ENCODE data around the gene GHR. TPM values are rescaled to one million over a fixed set of nuclear protein-coding genes. Genes with fewer than 3 reads are reported as not detected.

The GHR gene
- polyA plus RNA-seq, 3 donors = not detected

DNA sequence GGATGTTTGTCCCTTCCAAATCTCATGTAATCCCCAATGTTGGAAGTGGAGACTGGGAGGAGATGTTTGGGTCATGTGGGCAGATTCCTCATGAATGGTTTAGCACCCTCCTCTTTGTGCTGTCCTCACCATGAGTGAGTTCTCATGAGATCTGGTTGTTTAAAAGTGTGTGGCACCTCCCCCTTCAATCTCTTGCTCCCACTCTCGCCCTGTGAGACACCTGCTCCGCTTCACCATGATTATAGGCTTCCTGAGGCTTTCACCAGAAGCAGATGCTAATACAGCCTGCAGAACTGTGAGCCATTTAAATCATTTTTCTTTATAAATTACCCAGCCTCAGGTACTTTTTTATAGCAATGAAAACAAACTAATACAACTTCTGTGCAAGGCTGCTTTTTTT lies 206.0 kb downstream of the GHR start:
- Histone ChIP-seq H3K4me2 (replicated peaks; ENCODE audit: extremely low read depth, low read length, poor library complexity, severe bottlenecking) (no peak overlapping the region), H3K9ac (ENCODE audit: insufficient read depth, low read length, poor library complexity, severe bottlenecking) (no peak overlapping the region), H3K9me3 (replicated peaks in 1 of 2; ENCODE audit: control insufficient read depth in 1 of 2, insufficient read depth in 1 of 2, low read length in 2 of 2) (no peaks in the 10 kb centered on the region), H3K27ac (ENCODE audit: low read depth in 1 of 2, low read length in 2 of 2) (no peak overlapping the region), H3K27me3 (ENCODE audit: control insufficient read depth in 2 of 2, insufficient read depth in 2 of 2, low read length in 2 of 2) (no peaks in the 10 kb centered on the region), H4K20me1 (ENCODE audit: insufficient read depth, low read length) (no peaks in the 10 kb centered on the region), H3K79me2 (ENCODE audit: insufficient read depth, low read length) (no peaks in the 10 kb centered on the region), H3K36me3 (replicated peaks in 1 of 2; ENCODE audit: control insufficient read depth in 1 of 2, insufficient read depth in 2 of 2, low read length in 2 of 2) (no peaks in the 10 kb centered on the region), H3K4me1 (ENCODE audit: control insufficient read depth in 1 of 2, insufficient read depth in 2 of 2, low read length in 2 of 2) (no peaks in the 10 kb centered on the region), H3K4me3 (replicated peaks in 1 of 3; ENCODE audit: low read depth in 2 of 3, low read length in 3 of 3) (no peak overlapping the region), H2AFZ (ENCODE audit: insufficient read depth, low read depth, low read length, poor library complexity, severe bottlenecking) (no peak overlapping the region)
- TF ChIP-seq, protein P1, sequence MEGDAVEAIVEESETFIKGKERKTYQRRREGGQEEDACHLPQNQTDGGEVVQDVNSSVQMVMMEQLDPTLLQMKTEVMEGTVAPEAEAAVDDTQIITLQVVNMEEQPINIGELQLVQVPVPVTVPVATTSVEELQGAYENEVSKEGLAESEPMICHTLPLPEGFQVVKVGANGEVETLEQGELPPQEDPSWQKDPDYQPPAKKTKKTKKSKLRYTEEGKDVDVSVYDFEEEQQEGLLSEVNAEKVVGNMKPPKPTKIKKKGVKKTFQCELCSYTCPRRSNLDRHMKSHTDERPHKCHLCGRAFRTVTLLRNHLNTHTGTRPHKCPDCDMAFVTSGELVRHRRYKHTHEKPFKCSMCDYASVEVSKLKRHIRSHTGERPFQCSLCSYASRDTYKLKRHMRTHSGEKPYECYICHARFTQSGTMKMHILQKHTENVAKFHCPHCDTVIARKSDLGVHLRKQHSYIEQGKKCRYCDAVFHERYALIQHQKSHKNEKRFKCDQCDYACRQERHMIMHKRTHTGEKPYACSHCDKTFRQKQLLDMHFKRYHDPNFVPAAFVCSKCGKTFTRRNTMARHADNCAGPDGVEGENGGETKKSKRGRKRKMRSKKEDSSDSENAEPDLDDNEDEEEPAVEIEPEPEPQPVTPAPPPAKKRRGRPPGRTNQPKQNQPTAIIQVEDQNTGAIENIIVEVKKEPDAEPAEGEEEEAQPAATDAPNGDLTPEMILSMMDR (IDR thresholded peaks at IDR 0.05) = no peak
- intact Hi-C loops (cut with micrococcal nuclease) = no loop called here
- no peaks in the 10 kb centered on the region for H3K9me3 Mint-ChIP-seq
- peaks cover 0 to 4% (median 3%) of the 10 kb centered on the region in 3 donors for H3K27me3 Mint-ChIP-seq (ENCODE audit: low read depth in 3 of 3)
- no peaks in the 10 kb centered on the region for H3K36me3 Mint-ChIP-seq
- WGBS (ENCODE audit: insufficient coverage) = no CpG with 5 or more reads among the region's 2 CpGs
- no peak for DNase-seq
- H3K27ac Mint-ChIP-seq = no peak overlapping the region
- no peak overlapping the region for H3K4me3 Mint-ChIP-seq
- no peaks in the 10 kb centered on the region for H3K4me1 Mint-ChIP-seq

DNA sequence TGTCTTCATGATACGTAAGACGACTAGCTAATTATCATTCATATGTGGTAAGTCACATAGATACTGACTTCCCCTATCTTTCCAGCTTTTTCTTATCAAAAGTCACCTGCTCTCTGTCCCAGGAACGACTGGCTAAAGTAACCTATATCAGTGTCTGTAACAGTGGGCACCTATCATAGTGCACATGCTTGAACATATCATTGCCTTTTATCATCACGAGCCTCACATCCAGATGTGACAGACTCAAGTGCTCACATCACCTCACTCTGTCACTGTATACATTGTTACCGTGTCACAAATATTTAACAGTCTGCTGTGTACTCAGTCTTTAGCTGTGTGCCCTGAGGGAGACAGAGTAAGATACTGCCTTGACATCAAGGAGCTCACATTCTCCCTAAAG lies 208.0 kb downstream of the GHR start:
- no peaks in the 10 kb centered on the region for H3K79me2 ChIP-seq (ENCODE audit: insufficient read depth, low read length)
- intact Hi-C loops (cut with micrococcal nuclease) = no loop called here
- DNase-seq = no peak
- no peaks in the 10 kb centered on the region for H3K4me1 ChIP-seq (ENCODE audit: control insufficient read depth in 1 of 2, insufficient read depth in 2 of 2, low read length in 2 of 2)
- Mint-ChIP-seq H3K27ac (no peak overlapping the region), H3K9me3 (no peaks in the 10 kb centered on the region), H3K36me3 (no peaks in the 10 kb centered on the region), H3K4me3 (no peak overlapping the region), H3K27me3 (ENCODE audit: low read depth in 3 of 3) (peaks cover 0 to 4% (median 2%) of the 10 kb centered on the region in 3 donors), H3K4me1 (no peaks in the 10 kb centered on the region)
- no peaks in the 10 kb centered on the region for H4K20me1 ChIP-seq (ENCODE audit: insufficient read depth, low read length)
- H3K9me3 ChIP-seq (replicated peaks in 1 of 2; ENCODE audit: control insufficient read depth in 1 of 2, insufficient read depth in 1 of 2, low read length in 2 of 2) = no peaks in the 10 kb centered on the region
- TF ChIP-seq, protein P1 (IDR thresholded peaks at IDR 0.05) = no peak
- no peak overlapping the region for H3K9ac ChIP-seq (ENCODE audit: insufficient read depth, low read length, poor library complexity, severe bottlenecking)
- H3K27me3 ChIP-seq (ENCODE audit: control insufficient read depth in 2 of 2, insufficient read depth in 2 of 2, low read length in 2 of 2) = no peaks in the 10 kb centered on the region
- no peaks in the 10 kb centered on the region for H3K36me3 ChIP-seq (replicated peaks in 1 of 2; ENCODE audit: control insufficient read depth in 1 of 2, insufficient read depth in 2 of 2, low read length in 2 of 2)
- H3K4me3 ChIP-seq (replicated peaks in 1 of 3; ENCODE audit: low read depth in 2 of 3, low read length in 3 of 3) = no peak overlapping the region
- no peak overlapping the region for H3K4me2 ChIP-seq (replicated peaks; ENCODE audit: extremely low read depth, low read length, poor library complexity, severe bottlenecking)
- WGBS (ENCODE audit: insufficient coverage) = 96% methylated on average over 3 of the region's 5 CpGs
- H3K27ac ChIP-seq (ENCODE audit: low read depth in 1 of 2, low read length in 2 of 2) = no peak overlapping the region
- no peak overlapping the region for H2AFZ ChIP-seq (ENCODE audit: insufficient read depth, low read depth, low read length, poor library complexity, severe bottlenecking)
